ENCODE data around the gene CCDC184. TPM values are rescaled to one million over a fixed set of nuclear protein-coding genes. Genes with fewer than 3 reads are reported as not detected.
"Not testable (repeated sequence)": the region's sequence is repeated elsewhere in the genome, so short reads cannot be mapped to it uniquely, and the experiment has no call there.

Gene CCDC184
- polyA plus RNA-seq, 1 donor from 2014 or later: 35.3 TPM

DNA sequence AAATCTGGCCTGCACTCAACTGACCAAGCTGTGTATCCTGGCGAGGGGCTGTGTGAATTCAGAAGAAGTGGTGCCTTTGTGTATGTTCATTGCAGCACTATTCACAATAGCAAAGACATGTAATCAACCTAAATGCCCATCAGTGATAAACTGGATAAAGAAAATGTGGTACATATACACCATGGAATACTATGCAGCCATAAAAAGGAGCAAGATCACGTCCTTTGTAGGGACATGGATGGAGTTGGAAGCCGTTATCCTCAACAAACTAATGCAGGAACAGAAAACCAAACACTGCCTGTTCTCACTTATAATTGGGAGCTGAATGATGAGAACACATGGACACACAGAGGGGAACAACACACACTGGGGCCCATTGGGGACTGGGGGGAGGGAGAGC lies 41.1 kb downstream of the CCDC184 start:
- H3K9me2 ChIP-seq (ENCODE audit: insufficient read depth, low read length); H3K4me3 ChIP-seq (ENCODE audit: low read length); H3K27me3 ChIP-seq (ENCODE audit: insufficient read depth, low read depth, low read length); H3K79me2 ChIP-seq (replicated peaks; ENCODE audit: insufficient read depth, low read length); H4K20me1 ChIP-seq (ENCODE audit: insufficient read depth); H3K9ac ChIP-seq (ENCODE audit: low read length); H3K36me3 ChIP-seq (ENCODE audit: insufficient read depth, low read length); H2AFZ ChIP-seq (ENCODE audit: low read depth, low read length); H3K27ac ChIP-seq (ENCODE audit: low read length); H3K4me2 ChIP-seq (ENCODE audit: low read length); H3F3A ChIP-seq (ENCODE audit: insufficient read depth, low read length, poor library complexity, severe bottlenecking); H3K9me3 ChIP-seq (ENCODE audit: low read length): not testable (repeated sequence)

- H3K9me3 ChIP-seq (ENCODE audit: low read length); H2AFZ ChIP-seq (ENCODE audit: low read depth, low read length); H3K79me2 ChIP-seq (replicated peaks; ENCODE audit: insufficient read depth, low read length); H3K27me3 ChIP-seq (ENCODE audit: insufficient read depth, low read depth, low read length); H4K20me1 ChIP-seq (ENCODE audit: insufficient read depth); H3K9me2 ChIP-seq (ENCODE audit: insufficient read depth, low read length); H3K27ac ChIP-seq (ENCODE audit: low read length); H3K9ac ChIP-seq (ENCODE audit: low read length); H3K4me2 ChIP-seq (ENCODE audit: low read length); H3F3A ChIP-seq (ENCODE audit: insufficient read depth, low read length, poor library complexity, severe bottlenecking); H3K36me3 ChIP-seq (ENCODE audit: insufficient read depth, low read length); H3K4me3 ChIP-seq (ENCODE audit: low read length): not testable (repeated sequence)
Measured at GRCh38 chr12:48231169-48231958, 47.9 kb downstream of the CCDC184 start.

Other genes starting within 250 kb of the CCDC184 start
- 286 and 290 TPM in 2 replicates for gene TMEM106C, start 220.0 kb upstream of the CCDC184 start, polyA plus RNA-seq
- 1.2 and 1.3 TPM in 2 replicates for gene COL2A1, start 179.2 kb upstream of the CCDC184 start, polyA plus RNA-seq
- gene SENP1, start 77.6 kb upstream of the CCDC184 start, polyA plus RNA-seq: 12.3 and 14.0 TPM in 2 replicates
- 122 and 137 TPM in 2 replicates for gene PFKM, start 64.3 kb upstream of the CCDC184 start, polyA plus RNA-seq
- gene ASB8, start 26.1 kb upstream of the CCDC184 start, polyA plus RNA-seq: 41.7 and 54.8 TPM in 2 replicates
- not detected in 2 replicates for gene OR10AD1, start 19.6 kb downstream of the CCDC184 start, polyA plus RNA-seq
- 41.6 TPM in 2 replicates for gene ZNF641, start 167.3 kb downstream of the CCDC184 start, polyA plus RNA-seq